ENCODE results near the gene VAT1L.

The VAT1L gene

DNA sequence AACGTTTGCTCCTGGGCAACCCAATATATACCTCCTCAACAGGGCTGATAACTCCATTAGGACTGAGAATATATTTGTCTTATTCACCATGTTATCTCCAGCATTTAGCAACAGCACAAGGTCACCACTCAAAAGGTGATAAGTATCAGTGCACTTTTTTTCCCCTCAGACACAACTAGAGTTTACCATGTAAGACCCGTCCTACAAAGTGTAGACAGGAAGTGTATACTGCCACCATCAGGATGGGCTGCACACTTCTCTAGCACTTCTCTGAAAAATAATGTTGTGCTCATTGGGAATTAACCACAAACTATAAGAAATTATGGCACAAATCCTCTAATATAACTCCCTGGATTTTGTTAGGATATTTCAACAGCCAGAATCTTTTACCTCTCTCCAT is 5.7 kb upstream of the VAT1L start:
- DNase-seq (ENCODE audit: low read depth), result no peak

DNA sequence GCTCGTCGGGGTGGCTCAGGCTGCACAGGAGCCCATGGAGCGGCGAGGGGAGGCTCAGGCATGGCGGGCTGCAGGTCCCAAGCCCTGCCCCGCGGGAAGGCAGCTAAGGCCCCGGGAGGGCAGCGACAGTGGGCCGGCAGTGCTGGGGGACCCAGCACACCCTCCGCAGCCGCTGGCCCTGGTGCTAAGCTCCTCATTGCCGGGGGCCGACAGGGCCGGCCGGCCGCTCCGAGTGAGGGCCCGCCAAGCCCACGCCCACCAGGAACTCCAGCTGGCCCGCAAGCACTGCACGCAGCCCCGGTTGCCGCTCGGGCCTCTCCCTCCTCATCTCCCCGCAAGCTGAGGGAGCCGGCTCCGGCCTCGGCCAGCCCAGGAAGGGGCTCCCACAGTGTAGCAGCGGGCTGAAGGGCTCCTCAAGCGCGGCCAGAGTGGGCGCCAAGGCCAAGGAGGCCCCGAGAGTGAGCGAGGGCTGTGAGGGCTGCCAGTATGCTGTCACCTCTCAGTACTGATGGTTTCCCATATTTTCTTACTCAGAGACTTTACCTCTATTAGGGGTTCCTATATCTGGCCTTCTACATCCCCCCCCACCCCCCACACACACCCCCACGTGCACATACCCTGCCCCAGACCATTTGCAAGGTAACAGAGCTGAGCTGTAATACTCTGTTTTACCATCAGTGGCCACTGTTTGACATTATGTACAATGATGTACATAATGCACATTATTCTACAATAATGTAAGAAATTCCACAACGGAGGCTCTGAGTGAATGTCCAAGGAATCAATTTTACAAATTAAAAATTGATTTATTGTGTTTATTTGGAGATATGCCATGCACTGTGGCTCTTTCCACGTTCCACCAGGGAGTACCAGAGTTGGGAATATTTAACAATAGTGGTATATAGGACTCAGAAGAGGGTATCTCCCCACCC is 3.7 kb upstream of the VAT1L start:
- no peak for DNase-seq (ENCODE audit: low read depth)

DNA sequence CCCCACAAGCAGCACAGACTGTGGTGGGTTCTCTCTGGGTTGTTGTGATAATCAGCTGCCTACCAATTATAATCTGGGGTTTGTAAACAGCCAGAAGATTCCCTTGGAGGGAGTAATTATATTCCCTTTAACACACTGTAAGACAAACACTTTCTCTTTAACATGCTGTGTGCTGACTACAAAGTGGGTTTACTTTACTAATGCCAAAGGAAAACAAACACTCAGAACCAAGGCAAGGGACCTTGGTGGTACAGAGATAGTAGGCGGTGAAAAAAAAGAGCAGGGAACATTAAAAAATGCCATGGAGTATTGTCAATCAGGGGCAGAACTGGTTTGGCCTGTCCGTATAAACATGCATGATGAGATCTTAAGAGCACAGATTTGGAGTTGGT is 3.0 kb upstream of the VAT1L start:
- no peak for DNase-seq (ENCODE audit: low read depth)

DNA sequence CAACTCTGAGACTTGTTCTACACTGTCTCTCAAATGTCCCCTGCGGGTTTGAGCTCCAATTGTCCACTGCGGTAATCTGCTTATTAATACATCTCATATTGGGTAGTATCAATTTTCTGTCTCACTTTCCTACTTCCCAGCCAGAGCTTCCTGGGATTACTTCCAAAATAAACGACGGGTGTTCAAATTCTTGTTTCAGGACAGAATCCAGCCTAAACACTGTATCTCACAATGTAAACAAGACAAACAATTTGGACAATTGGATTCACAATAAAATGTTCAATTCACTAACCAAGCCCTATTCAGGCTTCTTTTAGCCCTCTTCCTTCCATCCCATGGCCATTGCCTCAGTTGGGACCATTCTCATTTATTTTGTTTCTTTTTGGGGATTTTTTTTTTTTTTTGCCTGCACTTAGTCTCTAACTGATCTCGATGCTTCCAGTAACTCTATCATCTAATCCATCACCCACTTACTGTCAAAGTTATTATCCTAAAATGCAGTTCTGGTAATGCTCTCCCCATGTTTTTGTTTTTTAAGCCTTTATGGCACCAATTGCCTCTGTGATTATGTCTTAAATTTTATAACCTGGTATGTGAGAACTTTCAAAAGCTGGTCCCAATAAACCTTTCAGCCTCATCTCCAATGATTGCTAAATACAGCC is 2.0 kb upstream of the VAT1L start:
- no peak for DNase-seq (ENCODE audit: low read depth)

DNA sequence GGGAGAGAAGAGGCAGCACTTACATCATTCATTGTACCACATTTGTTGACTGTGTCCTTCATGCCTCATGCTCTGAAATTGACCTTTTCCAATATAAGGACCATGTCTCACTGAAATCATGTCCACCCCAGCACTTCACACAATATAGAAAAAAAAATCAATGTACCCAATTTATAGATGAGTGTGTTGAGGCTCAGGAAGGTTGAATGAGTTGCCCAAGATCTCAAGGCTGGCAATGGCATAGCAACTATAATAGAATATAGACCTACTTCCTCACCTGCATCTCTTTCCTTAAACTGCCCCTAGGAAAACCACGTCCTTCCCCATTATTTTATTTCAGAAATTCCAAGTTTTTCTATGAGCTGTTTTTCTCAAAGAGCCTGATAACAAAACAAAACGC is 912 bp upstream of the VAT1L start:
- DNase-seq (ENCODE audit: low read depth), result no peak

DNA sequence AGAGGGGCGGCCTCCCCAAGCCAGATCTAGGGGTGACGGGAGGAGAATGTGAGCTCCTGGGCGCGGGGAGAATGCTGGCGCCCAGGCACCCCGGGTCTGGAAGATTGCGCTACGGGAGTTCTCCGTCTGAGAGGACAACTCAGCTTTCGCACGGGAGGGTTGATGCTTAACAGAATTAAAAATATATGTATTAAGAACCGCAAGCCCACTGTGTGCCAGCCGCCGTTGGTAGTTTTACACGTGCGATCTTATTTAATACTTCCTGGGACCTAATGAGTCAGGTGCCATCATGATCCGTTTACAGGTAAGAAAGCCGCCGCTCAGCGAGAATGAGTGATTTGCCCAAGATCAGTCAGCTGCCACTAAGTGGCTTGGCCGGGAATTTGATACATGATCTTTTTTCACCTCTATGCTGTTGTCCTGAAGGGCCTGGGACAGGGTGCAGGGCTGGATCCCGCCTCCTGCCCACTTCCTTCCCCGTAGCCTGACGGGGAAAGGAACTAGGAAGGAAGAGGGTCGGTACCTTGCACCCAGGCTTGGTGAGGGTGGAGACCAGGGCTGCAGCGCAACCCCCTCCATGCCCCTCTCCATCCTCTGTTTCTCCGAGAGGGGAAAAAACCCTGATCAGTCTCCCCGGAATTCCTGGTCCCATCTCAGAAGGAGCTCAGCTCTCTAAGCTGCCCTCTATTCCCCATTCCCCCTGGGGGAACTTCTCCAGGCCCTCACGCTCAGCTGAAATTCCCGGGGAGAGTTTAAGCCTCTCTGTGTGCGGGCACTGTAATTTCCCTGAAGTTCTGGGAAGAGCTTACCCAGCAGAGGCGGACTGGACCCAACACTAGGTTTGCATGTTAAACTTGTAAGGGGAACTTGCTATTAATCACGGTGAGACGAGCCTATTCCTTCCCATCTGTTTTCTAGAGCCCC is 983 bp downstream of the VAT1L start:
- DNase-seq (ENCODE audit: low read depth), result no peak

DNA sequence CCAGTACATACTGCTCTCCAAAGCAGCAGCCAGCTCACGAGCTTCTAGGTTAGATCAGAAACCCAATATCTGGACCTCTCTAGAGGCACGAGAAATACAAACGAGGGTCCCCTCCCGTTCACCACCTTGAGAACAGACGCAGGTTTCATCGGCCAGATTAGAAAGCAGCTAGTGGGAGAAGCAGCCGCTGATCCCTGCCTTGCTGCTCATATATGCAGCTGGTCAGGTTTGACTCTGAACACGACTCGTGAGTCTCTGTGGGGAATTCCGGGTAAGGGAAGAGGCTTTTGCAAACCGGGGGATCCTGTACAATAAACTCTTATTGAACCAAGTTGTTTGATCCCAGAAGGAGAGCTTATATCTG is 1.6 kb downstream of the VAT1L start:
- DNase-seq (ENCODE audit: low read depth), result no peak

DNA sequence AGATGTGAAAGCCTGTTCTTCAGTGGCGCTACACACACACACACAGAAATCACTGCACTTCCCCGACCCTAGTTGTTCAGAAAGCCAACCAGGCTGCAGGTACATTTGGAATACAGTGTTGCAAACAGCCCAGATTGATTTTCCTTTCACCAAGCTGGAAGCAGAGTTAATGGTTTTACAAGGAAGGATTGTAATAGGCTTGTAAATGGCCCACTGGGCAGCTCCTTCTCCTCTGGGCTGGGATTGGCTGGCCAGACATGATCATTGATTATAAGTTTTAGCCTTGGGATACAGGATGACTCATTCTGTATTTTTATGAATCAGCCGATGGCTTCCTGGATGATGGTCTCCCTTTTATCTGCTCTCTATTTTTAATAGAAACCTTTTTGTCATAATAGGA is 2.5 kb downstream of the VAT1L start:
- no peak for DNase-seq (ENCODE audit: low read depth)

DNA sequence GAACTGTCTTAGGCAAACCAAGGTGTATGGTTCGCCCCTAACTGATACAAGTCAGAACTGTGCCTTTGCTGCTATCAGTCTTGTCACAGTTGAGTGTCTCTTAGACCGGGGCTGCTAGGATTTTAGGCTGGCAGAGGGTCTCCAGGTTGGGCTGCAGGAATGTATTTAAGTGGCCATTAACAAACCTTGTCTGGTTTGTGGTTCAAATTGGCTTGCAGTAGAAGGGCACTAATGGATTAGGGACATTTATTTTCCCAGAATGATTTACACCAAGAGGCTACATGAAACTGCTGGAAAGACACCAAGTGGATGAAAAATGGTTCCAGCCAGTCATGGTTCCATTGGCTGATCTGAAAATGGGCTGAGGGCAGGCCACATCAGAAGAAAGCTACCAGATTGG is 5.1 kb downstream of the VAT1L start:
- DNase-seq (ENCODE audit: low read depth), result no peak

DNA sequence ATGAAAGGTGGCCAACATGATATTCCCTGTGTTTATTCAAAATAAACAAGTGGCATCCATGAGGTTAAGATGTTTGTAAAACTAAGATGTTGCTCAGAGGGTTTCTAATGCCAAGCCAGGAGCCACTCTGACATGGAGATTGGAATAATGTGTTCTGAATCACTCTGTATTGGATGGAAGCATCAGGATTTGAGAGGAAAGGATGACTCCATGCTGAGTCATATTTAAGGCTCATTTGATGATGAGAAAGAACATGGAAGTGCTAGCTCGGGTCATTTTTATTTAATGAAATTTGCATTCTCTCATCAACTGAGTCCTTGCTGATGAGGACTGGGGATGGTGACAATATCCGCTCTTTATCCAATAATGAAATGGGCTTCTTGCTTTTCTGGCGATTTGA is 6.2 kb downstream of the VAT1L start:
- no peak for DNase-seq (ENCODE audit: low read depth)

DNA sequence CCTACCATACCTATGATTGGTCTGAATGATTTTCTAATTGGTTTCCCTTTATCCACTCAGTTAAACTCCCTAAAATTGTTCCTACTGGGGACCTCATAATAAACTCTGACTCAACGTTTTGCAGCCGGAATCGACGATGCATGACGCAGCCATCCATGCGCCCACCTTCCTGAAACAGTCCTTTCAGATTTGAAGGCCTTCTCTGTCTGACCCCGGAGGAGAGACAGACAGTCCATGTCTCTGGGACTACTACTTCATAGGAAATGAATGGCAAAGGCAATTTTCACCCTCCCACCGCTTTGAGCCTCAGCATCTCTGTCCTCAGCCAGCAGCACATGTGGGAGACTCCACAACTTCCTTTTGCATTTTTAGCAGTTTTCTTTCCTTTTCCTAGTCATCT is 13.5 kb downstream of the VAT1L start:
- DNase-seq (ENCODE audit: low read depth), result no peak

DNA sequence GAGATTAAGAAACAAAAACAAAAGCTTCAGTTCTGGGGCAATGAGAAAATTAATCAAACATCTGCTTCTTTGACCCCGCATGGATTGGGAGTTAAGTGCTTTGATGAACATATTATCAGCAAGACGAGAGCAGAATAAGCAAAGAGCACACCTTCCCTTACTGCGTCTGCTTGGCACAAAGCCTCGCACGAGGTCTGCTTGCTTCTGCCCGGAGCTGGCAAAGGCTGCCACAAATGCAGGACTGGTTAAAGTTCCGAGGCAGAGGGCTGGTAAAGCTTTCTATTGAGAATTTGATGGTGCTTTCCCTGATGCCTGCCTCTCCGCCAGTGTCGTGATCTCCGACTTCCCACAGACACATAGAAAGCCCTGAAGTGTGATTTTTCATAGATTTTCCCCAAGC is 17.0 kb downstream of the VAT1L start:
- no peak for DNase-seq (ENCODE audit: low read depth)

DNA sequence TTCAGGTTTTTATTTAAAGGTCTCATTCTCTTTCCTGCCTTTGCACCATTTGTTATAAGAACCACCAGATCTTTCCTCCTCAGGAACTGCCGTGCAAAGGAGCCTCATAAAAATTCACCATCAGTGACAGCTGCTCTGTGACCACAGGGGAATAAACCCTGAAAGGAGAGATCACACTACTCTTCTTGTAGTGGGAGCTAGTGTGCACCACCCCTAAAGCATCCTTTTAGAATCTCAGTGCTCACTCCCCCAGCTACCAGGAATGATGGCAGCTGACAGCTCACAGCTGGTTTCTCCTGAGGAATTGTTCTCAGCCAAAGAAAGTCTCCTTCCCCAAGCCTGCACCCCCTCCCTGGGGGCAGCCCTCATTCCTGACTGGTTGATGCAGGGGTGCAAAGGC is 18.7 kb downstream of the VAT1L start:
- no peak for DNase-seq (ENCODE audit: low read depth)

DNA sequence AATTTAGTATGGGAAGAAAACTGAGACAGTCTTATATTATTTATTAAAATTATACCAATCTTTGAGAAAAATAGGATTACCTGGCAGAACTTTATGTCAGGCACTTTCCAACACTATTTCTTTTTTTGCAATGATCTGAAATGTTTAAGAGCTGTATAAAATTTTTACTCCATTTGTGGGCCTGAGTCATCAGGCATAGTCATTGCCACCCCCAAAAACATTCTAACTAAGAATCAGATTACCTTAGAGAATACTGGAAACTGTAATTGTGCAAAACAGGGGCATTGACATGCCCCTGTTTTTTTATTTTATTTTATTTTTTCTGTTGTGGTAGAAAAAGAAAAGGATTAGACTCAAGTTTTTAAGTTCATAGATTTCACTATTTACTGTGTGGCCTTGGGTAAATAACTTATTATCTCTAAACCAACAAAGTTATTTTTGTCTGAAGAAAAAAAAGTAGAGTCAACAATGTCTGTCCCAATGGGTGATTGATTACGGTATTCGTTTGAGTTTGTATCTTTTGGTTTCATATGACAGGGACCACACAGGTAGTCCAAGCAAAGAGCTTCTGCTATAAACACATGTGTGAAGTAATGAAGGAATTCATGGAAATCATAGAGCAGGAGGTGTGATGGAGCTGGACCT is 24.6 kb downstream of the VAT1L start:
- no peak for DNase-seq (ENCODE audit: low read depth)

DNA sequence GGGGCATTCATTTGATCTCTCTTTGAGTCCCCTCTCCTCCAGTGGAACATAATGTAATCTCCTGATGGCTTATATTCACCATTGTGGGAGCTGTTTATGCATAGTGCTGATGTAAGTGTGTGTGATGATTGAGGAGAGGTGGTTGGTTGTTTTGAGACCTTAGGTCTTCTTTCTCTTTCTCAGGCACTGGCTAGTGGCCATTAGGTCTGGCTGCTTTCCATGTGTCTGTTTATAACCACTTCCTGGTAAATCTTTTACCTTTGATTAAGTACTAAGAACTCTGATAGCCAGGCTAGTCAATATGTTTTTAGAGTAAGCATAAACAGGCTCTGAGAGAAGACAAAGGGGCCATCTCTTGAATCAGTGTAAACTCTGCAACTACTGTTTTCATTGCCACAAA is 27.9 kb downstream of the VAT1L start:
- no peak for DNase-seq (ENCODE audit: low read depth)

DNA sequence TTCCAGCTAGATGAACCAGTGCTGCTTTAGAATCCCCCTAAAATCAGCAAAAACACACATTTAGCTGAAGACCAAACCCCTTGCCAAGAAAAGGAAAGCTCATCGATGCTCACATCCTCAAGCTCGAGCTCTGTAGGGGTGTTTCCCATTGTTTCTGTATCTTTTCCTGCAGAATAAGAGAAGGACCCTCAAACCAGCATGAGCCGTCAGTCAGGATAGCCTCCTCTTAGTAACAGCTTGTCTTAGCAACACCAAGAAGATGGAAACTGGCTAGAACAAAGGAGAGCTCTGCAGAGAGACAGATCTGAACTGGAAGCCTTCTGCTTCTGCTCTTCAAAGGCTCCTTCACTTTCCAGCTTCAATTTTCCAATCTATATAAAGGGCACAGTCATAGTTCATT is 32.0 kb downstream of the VAT1L start:
- DNase-seq (ENCODE audit: low read depth), result no peak

DNA sequence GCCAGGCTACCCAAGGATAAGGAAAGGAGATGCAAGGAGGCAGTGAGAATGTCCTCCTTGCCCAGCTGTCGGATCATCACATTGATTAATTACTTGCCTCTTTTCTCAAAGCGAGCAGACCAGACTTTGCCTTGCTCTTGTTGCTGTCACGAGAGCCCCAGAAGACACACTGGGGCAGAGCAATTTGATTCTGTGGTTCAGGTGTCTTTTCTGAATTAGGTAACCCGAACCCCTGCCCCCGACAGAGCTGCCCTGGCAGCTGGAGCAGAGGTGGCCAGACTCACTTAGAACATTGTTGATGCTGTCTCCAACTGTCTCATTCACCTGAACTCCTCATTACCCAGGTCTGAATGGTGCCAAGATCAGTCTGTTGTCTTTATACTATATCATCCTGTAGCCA is 34.3 kb downstream of the VAT1L start:
- no peak for DNase-seq (ENCODE audit: low read depth)

DNA sequence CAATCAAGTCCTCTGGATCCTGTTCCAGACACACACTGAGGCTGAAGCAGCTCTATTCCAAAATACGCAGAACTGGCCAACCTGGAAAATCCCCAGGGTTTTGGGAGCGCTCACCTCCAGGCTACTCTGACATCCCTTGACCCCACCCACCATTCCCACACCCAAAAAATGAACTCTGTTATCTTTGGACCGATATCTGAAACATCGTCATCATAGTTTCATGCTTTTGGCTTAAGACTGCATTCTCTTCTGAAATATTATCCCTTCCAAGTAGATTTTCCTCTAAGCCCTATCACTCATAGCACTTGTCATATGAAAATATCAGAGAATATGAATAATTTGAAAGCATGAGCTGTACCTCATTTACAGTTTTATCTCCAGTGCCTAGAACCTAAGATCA is 34.7 kb downstream of the VAT1L start:
- no peak for DNase-seq (ENCODE audit: low read depth)

DNA sequence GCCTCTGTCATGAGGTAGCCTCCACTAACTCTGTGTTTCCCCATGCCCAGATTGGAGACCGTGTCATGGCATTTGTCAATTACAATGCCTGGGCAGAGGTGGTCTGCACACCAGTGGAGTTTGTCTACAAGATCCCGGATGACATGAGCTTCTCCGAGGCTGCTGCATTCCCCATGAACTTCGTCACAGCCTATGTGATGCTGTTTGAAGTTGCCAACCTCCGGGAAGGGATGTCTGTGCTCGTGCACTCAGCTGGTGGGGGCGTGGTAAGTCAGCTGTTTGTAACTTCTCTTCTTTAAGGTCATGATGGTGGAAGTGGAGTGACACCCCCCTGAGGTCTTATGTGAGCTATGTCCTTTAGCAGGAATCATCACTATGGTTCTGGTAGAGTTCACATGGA is 36.8 kb downstream of the VAT1L start:
- no peak for DNase-seq (ENCODE audit: low read depth)

DNA sequence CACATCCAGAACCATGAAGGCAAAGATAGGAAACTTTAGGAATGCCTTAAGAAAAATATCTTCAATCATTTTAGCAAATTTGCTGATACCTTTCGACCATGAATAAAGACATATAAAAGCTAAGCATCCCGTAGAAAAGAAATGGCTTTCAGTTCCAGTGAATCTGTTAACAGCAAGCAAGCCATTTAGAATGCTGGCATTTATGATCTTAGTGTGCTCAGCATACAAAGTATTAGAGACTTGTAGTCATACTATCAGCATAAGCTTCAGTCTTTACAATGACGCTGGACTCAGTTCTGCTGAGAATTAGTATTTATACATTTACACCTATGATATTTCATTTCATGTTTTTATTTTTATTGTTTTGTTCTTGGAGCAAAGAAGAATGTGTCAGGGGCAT is 38.7 kb downstream of the VAT1L start:
- DNase-seq (ENCODE audit: low read depth), result no peak

DNA sequence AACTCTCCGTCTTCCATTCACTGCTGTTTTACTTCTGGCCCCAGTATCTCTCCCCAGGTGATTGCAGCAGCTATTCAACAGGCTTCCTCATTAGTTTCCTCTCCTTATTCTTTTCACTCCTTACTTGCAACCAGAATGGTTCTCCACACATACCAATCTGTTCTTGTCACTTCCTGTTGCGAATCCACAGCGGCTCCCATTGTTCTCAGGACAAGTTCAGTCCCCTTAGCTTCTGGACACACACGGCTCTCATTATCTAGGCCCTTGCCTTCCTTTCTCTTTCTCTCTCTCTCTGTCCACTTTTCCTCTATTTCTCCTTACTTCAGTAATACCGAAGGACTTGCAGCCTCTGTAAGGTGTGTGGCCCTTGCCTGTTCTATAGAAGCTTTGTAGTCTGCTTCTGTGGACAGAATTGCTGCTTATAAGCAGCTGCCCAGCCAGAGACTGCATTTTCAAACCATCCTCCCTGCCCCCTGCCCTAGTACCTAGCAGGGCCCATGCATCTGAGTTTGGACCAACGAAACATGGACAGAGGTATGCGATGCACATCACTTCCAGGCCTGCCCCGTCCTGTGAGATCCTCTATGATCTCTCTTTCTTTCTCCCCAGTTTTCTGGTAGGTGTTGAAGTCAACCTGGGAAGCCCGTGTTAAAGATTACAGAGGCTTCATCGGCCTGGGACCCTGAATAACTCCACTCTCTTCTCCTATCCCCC is 45.7 kb downstream of the VAT1L start:
- DNase-seq (ENCODE audit: low read depth), result no peak

All from stimulated activated CD8-positive, alpha-beta memory T cell treated with anti-CD3 and anti-CD28 coated beads, Interleukin-12 subunit alpha, Interleukin-12 subunit beta, amount 100 ng/mL, for 1 hour (primary cell).